Neural cell (in vitro differentiated cells): ENCODE results near the gene BSCL2. TPM values are rescaled to one million over a fixed set of nuclear protein-coding genes. Genes with fewer than 3 reads are reported as not detected.
"Not testable (repeated sequence)": the region's sequence is repeated elsewhere in the genome, so short reads cannot be mapped to it uniquely, and the experiment has no call there.

Experiments used
- H2AFZ ChIP-seq: fragments of 200-600, 300-800 bp; sonication (generic), shearing (Covaris generic); 2 replicates; pipeline ENCODE4 v1.6.0; 2014; ENCODE audit warnings: low read depth, mild to moderate bottlenecking, antibody characterized with exemption, low read length, moderate library complexity
- H3F3A ChIP-seq: fragments of 200-600 bp; shearing (Covaris generic); 2 replicates; pipeline ENCODE4 v1.6.1; 2016; ENCODE audit warnings: mild to moderate bottlenecking, moderate library complexity, mixed read lengths, antibody characterized with exemption, low read length; ENCODE audit not compliant: insufficient read depth, poor library complexity, severe bottlenecking
- H3K27ac ChIP-seq: fragments of 200-600, 300-800 bp; sonication (generic), shearing (Covaris generic); 2 replicates; pipeline ENCODE4 v1.5.1; 2014; ENCODE audit warnings: mild to moderate bottlenecking, low read length, moderate library complexity
- H3K27me3 ChIP-seq: fragments of 300-800, 200-600 bp; sonication (generic), shearing (Covaris generic); 2 replicates; pipeline ENCODE4 v1.6.0; 2014; ENCODE audit warnings: mild to moderate bottlenecking, low read depth, low read length, moderate library complexity; ENCODE audit not compliant: insufficient read depth
- H3K36me3 ChIP-seq: fragments of 300-800, 200-600 bp; sonication (generic), shearing (Covaris generic); 2 replicates; pipeline ENCODE4 v1.5.1; 2014; ENCODE audit warnings: mild to moderate bottlenecking, antibody characterized with exemption, low read length, moderate library complexity; ENCODE audit not compliant: insufficient read depth
- H3K4me2 ChIP-seq: fragments of 300-800, 200-600 bp; sonication (generic), shearing (Covaris generic); 2 replicates; pipeline ENCODE4 v1.6.0; 2014; ENCODE audit warnings: mild to moderate bottlenecking, low read length
- H3K4me3 ChIP-seq: fragments of 300-800, 200-600 bp; sonication (generic), shearing (Covaris generic); 2 replicates; pipeline ENCODE4 v1.5.1; 2014; ENCODE audit warnings: mild to moderate bottlenecking, low read length, moderate library complexity
- H3K79me2 ChIP-seq: fragments of 200-600 bp; shearing (Covaris generic); replicated peaks from 2 replicates; pipeline ENCODE4 v1.6.0; 2014; ENCODE audit warnings: mild to moderate bottlenecking, low read length, moderate library complexity; ENCODE audit not compliant: insufficient read depth
- H3K9ac ChIP-seq: fragments of 300-800, 200-600 bp; sonication (generic), shearing (Covaris generic); 2 replicates; pipeline ENCODE4 v1.6.1; 2016; ENCODE audit warnings: mild to moderate bottlenecking, low read length, mixed read lengths
- H3K9me2 ChIP-seq: fragments of 200-600 bp; shearing (Covaris generic); 2 replicates; pipeline ENCODE4 v1.6.1; 2016; ENCODE audit warnings: mild to moderate bottlenecking, low read length, mixed read lengths; ENCODE audit not compliant: insufficient read depth
- H3K9me3 ChIP-seq: fragments of 200-600, 300-800 bp; sonication (generic), shearing (Covaris generic); 2 replicates; pipeline ENCODE4 v1.6.1; 2016; ENCODE audit warnings: mild to moderate bottlenecking, mixed run types, low read length, moderate library complexity, mixed read lengths
- H4K20me1 ChIP-seq: fragments of 200-600 bp; shearing (Covaris generic); 2 replicates; pipeline ENCODE4 v1.6.1; 2016; ENCODE audit warnings: mild to moderate bottlenecking, mixed run types; ENCODE audit not compliant: insufficient read depth
- CTCF ChIP-seq: fragments of 450-650 bp; IDR thresholded peaks from 2 replicates; pipeline ENCODE4 v1.5.1; 2014; ENCODE audit warnings: antibody characterized with exemption, mild to moderate bottlenecking, moderate library complexity; ENCODE audit not compliant: poor library complexity, severe bottlenecking
- EP300 ChIP-seq: fragments of 450-650 bp; conservative IDR thresholded peaks from 2 replicates; pipeline ENCODE4 v1.6.1; 2014; ENCODE audit warnings: antibody characterized with exemption, mild to moderate bottlenecking, moderate library complexity; ENCODE audit not compliant: poor library complexity, severe bottlenecking
- EZH2 ChIP-seq: fragments of 200-600, 300-800 bp; shearing (Covaris generic), sonication (generic); IDR thresholded peaks from 2 replicates; pipeline ENCODE4 v1.6.1; 2014; ENCODE audit warnings: antibody characterized with exemption, low read length, borderline replicate concordance, mild to moderate bottlenecking; ENCODE audit not compliant: insufficient read depth, poor library complexity, severe bottlenecking
- MXI1 ChIP-seq: fragments of 450-650 bp; conservative IDR thresholded peaks from 2 replicates; pipeline ENCODE4 v1.6.1; 2014; ENCODE audit warnings: antibody characterized with exemption, mild to moderate bottlenecking; ENCODE audit not compliant: poor library complexity, severe bottlenecking
- POLR2AphosphoS5 ChIP-seq: IDR thresholded peaks from 2 replicates; pipeline ENCODE4 v1.6.1; 2012
- RAD21 ChIP-seq: fragments of 450-650 bp; conservative IDR thresholded peaks from 2 replicates; pipeline ENCODE4 v1.6.1; 2014; ENCODE audit warnings: antibody characterized with exemption, mild to moderate bottlenecking, moderate library complexity
- SMC3 ChIP-seq: fragments of 450-650 bp; conservative IDR thresholded peaks from 2 replicates; pipeline ENCODE4 v1.6.1; 2014; ENCODE audit warnings: antibody characterized with exemption, mild to moderate bottlenecking, moderate library complexity; ENCODE audit not compliant: poor library complexity
- TAF1 ChIP-seq: IDR thresholded peaks from 2 replicates; pipeline ENCODE4 v1.6.1; 2012; ENCODE audit warnings: low read depth
- polyA plus RNA-seq: library from polyadenylated mRNA; depleted of rRNA; stranded (reverse); fragments of >200 nt; gene quantifications from 2 replicates; pipeline ENCODE4 v1.2.3, GENCODE V29; 2014
- TF ChIP-seq, protein P1 (sequence below): IDR thresholded peaks from 2 replicates; pipeline ENCODE4 v1.6.1; 2012; ENCODE audit warnings: borderline replicate concordance

BSCL2 gene
- polyA plus RNA-seq, 1 donor from 2014 or later, result 304 TPM

GRCh38 chr11:62752177-62752785 lies 45.1 kb upstream of the BSCL2 start:
- Histone ChIP-seq H3K79me2 (peaks cover 5% of the 10 kb centered on the region), H3K27ac (no peak overlapping the region), H4K20me1 (no peaks in the 10 kb centered on the region), H2AFZ (no peak overlapping the region), H3F3A (no peaks in the 10 kb centered on the region), H3K9me3 (no peaks in the 10 kb centered on the region), H3K9me2 (no peaks in the 10 kb centered on the region), H3K27me3 (no peaks in the 10 kb centered on the region), H3K4me3 (no peak overlapping the region), H3K9ac (no peak overlapping the region), H3K4me2 (no peak overlapping the region), H3K36me3 (no peaks in the 10 kb centered on the region)
- no peak for TF ChIP-seq MXI1
- TF ChIP-seq EZH2, result no peak
- no peak for TF ChIP-seq POLR2AphosphoS5
- no peak for TF ChIP-seq EP300
- TF ChIP-seq, protein P1, sequence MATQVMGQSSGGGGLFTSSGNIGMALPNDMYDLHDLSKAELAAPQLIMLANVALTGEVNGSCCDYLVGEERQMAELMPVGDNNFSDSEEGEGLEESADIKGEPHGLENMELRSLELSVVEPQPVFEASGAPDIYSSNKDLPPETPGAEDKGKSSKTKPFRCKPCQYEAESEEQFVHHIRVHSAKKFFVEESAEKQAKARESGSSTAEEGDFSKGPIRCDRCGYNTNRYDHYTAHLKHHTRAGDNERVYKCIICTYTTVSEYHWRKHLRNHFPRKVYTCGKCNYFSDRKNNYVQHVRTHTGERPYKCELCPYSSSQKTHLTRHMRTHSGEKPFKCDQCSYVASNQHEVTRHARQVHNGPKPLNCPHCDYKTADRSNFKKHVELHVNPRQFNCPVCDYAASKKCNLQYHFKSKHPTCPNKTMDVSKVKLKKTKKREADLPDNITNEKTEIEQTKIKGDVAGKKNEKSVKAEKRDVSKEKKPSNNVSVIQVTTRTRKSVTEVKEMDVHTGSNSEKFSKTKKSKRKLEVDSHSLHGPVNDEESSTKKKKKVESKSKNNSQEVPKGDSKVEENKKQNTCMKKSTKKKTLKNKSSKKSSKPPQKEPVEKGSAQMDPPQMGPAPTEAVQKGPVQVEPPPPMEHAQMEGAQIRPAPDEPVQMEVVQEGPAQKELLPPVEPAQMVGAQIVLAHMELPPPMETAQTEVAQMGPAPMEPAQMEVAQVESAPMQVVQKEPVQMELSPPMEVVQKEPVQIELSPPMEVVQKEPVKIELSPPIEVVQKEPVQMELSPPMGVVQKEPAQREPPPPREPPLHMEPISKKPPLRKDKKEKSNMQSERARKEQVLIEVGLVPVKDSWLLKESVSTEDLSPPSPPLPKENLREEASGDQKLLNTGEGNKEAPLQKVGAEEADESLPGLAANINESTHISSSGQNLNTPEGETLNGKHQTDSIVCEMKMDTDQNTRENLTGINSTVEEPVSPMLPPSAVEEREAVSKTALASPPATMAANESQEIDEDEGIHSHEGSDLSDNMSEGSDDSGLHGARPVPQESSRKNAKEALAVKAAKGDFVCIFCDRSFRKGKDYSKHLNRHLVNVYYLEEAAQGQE, result no peak
- TF ChIP-seq CTCF, result no peak
- no peak for TF ChIP-seq RAD21
- no peak for TF ChIP-seq SMC3
- TF ChIP-seq TAF1, result no peak

DNA sequence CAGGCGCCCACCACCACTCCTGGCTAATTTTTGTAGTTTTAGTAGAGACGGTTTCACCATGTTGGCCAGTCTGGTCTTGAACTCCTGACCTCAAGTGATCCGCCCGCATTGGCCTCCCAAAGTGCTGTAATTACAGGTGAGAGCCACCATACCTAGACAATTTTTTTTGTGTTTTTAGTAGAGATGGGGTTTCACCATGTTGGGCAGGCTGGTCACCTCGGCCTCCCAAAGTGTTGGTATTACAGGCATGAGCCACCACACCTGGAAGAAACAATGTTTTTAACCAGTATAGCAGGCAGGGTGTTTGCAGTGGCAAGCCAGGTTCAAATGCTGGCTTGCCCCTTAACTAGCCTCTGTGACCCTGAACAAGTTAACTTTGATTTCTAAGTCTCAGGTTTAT lies 42.7 kb upstream of the BSCL2 start:
- not testable (repeated sequence) for H3K27me3 ChIP-seq, H4K20me1 ChIP-seq, H3K79me2 ChIP-seq, H3K4me2 ChIP-seq, H3K27ac ChIP-seq, H3K9ac ChIP-seq, H3K9me2 ChIP-seq, H3K36me3 ChIP-seq, H3F3A ChIP-seq, H3K4me3 ChIP-seq, H2AFZ ChIP-seq, H3K9me3 ChIP-seq
